ENCODE data around the gene IGFBP6. TPM values are rescaled to one million over a fixed set of nuclear protein-coding genes. Genes with fewer than 3 reads are reported as not detected.

Gene IGFBP6
- total RNA-seq, 1 donor from 2014 or later: 33.7 TPM

GRCh38 chr12:53100466-53101151 lies 3.1 kb downstream of the IGFBP6 start:
- no peaks in the 10 kb centered on the region for H3K36me3 ChIP-seq (ENCODE audit: control insufficient read depth, insufficient read depth, low read length)
- TF ChIP-seq CTCF (IDR thresholded peaks at IDR 0.05; ENCODE audit: insufficient read depth, low read length, poor library complexity, severe bottlenecking): no peak
- no peaks in the 10 kb centered on the region for H3K27me3 ChIP-seq (ENCODE audit: control insufficient read depth, insufficient read depth, low read length)
- DNase-seq (ENCODE audit: low read depth): no peak
- no peak overlapping the region for H3K4me3 ChIP-seq (ENCODE audit: low read depth, low read length)

- no peaks in the 10 kb centered on the region for H3K27me3 ChIP-seq (ENCODE audit: control insufficient read depth, insufficient read depth, low read length)
- H3K36me3 ChIP-seq (ENCODE audit: control insufficient read depth, insufficient read depth, low read length): no peaks in the 10 kb centered on the region
- no peak for TF ChIP-seq CTCF (IDR thresholded peaks at IDR 0.05; ENCODE audit: insufficient read depth, low read length, poor library complexity, severe bottlenecking)
- DNase-seq (ENCODE audit: low read depth): no peak
- no peak overlapping the region for H3K4me3 ChIP-seq (ENCODE audit: low read depth, low read length)
Observed at GRCh38 chr12:53101266-53101665, 3.8 kb downstream of the IGFBP6 start.

- H3K36me3 ChIP-seq (ENCODE audit: control insufficient read depth, insufficient read depth, low read length): no peaks in the 10 kb centered on the region
- no peak for DNase-seq (ENCODE audit: low read depth)
Observed at GRCh38 chr12:53101931-53102781, 4.7 kb downstream of the IGFBP6 start.

GRCh38 chr12:53102883-53103807 lies 5.7 kb downstream of the IGFBP6 start, which contains the start of gene SOAT2:
Gene SOAT2 (plus strand): TSS chr12:53103486. CDS start chr12:53103578, 92 bp downstream.
- TF ChIP-seq CTCF (IDR thresholded peaks at IDR 0.05; ENCODE audit: insufficient read depth, low read length, poor library complexity, severe bottlenecking): no peak
- DNase-seq (ENCODE audit: low read depth): no peak
- Histone ChIP-seq H3K27me3 (ENCODE audit: control insufficient read depth, insufficient read depth, low read length) (no peaks in the 10 kb centered on the region), H3K4me3 (ENCODE audit: low read depth, low read length) (no peak within 1 kb of the TSS), H3K36me3 (ENCODE audit: control insufficient read depth, insufficient read depth, low read length) (no peaks in the 10 kb centered on the region)

More at GRCh38 chr12:53101931-53102781, 4.7 kb downstream of the IGFBP6 start:
- Histone ChIP-seq H3K27me3 (ENCODE audit: control insufficient read depth, insufficient read depth, low read length) (no peaks in the 10 kb centered on the region), H3K4me3 (ENCODE audit: low read depth, low read length) (no peak overlapping the region)
- no peak for TF ChIP-seq CTCF (IDR thresholded peaks at IDR 0.05; ENCODE audit: insufficient read depth, low read length, poor library complexity, severe bottlenecking)

GRCh38 chr12:53103860-53104305 lies 6.4 kb downstream of the IGFBP6 start:
- Histone ChIP-seq H3K36me3 (ENCODE audit: control insufficient read depth, insufficient read depth, low read length) (no peaks in the 10 kb centered on the region), H3K4me3 (ENCODE audit: low read depth, low read length) (no peak overlapping the region), H3K27me3 (ENCODE audit: control insufficient read depth, insufficient read depth, low read length) (no peaks in the 10 kb centered on the region)
- TF ChIP-seq CTCF (IDR thresholded peaks at IDR 0.05; ENCODE audit: insufficient read depth, low read length, poor library complexity, severe bottlenecking): no peak
- DNase-seq (ENCODE audit: low read depth): no peak
